ENCODE measurements around the gene PDXP.

PDXP gene

DNA sequence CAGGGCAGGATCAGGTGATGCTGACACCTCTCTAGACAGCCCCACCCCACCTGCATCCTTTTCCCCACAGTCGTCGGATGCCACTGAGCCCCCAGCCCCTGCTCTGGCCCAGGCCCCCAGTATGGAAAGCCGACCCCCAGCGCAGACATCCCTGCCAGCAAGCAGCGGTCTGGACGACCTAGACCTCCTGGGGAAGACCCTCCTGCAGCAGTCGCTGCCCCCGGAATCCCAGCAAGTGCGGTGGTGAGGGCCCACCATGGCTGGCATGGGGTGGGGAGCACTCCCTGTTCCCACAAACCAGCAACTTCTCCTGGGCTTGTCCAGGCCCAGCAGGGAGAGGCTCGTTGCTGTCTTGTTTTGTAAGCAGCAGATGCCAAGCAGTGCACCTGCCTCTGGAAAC, 28.6 kb upstream of the PDXP start:
- no peak for DNase-seq

DNA sequence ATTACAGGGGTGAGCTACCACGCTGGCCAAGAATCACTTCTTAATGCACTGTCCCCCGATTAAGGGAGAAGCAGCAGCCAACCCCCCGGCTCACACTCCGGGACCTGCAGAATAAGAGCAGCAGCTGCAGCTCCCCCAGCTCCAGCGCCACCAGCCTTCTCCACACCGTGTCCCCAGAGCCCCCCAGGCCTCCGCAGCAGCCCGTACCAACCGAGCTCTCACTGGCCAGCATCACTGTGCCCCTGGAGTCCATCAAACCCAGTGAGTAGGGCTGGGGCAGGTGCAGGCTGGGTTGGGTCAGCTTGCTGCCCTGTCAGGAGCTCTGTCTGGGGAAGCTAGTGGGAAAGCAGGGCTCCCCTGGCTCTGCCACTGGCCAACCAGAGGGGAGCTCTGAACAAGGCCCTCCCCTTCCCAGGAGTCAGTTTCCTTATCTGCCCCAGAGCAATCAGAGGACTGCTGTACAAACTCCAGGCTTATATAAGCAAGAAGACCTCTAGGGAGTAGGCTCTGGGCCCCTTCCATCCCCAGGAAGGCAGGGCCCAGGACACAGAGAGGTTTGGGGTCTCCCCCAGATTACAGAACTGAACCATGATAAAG, 27.6 kb upstream of the PDXP start:
- no peak for DNase-seq

- DNase-seq = no peak
Observed at GRCh38 chr22:37631448-37632173, 26.9 kb upstream of the PDXP start.

DNA sequence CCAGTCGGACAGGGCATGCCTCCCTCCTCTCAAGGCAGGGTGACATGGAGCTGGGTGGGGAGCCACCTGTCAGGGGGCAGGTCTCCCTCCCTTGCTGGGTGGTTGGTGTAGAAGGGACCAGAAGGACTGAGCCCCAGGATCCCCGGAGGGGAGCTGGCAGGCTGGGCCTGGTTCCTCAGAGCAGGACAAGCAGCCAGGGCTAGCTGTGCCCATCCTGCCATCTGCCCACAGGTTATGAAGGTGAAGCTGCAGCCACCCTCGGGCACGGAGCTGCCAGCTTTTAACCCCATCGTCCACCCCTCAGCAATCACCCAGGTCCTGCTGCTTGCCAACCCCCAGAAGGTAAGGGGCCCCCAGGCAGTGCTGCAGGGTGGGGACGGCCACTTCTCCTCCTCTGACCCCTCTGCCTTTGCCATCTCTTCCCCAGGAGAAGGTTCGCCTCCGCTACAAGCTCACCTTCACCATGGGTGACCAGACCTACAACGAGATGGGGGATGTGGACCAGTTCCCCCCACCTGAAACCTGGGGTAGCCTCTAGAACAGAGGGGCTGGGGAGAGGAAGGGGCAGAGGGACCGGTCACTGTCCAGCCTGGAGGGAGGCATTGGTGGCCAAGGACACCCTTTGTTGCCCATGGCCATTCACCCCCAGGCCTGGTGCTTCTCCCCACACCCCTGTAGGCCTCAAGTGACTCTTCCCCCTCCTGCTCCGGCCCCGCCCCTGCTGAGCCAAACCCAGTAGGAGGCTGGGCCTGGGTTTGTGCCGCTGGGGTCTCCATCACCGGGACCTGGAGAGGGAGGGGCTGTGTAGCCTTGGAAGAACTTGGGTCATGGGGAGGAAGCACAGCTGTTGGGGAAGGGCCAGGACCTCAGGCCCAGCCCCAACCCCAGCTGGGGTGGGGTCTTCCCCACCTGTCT, 26.1 kb upstream of the PDXP start:
- DNase-seq = no peak

- no peak for DNase-seq
Observed at GRCh38 chr22:37633089-37633624, 25.4 kb upstream of the PDXP start.

DNA sequence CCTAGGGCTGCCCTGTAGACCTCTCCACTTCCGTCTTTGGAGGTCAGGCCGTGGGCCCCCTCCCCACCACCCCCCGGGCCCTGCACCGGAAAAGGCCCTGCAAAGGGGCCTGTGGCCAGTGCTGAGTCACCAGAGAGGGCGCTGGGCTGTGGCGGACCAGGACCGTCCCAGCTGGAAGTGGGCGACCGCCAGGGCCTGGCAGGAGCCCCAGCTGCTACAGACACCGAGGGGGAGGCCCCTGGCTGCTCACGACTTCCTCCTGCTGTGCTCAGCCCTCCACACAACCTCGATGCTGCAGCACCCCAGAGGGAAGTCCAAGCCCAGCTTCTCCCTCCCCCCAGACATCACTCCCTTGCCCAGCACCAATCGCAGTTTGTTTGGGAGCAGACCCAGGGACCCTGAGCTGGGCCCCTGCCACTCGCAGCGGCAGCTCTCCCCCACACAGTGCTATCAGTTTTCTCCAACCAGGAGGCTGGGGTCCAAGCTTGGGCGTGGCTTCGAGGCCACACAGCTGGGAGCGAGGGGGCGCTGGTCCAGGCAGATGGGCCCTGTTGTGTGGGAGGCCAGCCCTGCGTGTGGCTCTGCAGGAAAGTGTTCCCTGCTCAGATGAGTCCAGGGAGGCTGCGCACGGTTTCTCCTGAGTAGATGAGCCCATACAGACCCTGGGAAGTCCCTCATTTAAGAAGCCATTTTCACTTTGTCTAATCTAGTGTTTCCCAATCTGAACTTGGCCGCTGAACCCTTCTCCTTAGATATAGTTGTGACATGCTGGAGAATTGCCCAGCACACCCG, 24.7 kb upstream of the PDXP start:
- no peak for DNase-seq

GRCh38 chr22:37634417-37634924, 24.1 kb upstream of the PDXP start:
- no peak for DNase-seq

GRCh38 chr22:37635157-37635556, 23.4 kb upstream of the PDXP start:
- DNase-seq = no peak

GRCh38 chr22:37636186-37636948, 22.2 kb upstream of the PDXP start:
- no peak for DNase-seq

DNA sequence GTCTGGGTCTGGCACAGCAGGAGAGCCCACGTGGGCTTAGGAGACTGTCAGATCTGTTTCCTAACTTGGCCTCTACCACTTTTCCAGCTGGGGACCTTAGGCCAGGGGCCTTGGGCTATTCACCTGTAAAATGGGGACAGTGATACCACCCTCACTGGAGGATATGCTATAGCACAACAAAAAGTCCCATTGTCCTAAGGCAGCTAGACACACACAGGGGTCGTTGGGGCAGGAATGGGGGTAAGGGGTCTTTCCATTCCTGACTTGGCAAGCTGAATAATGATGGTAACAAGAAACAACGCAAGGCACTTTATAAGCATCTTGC, 21.6 kb upstream of the PDXP start:
- no peak for DNase-seq

DNA sequence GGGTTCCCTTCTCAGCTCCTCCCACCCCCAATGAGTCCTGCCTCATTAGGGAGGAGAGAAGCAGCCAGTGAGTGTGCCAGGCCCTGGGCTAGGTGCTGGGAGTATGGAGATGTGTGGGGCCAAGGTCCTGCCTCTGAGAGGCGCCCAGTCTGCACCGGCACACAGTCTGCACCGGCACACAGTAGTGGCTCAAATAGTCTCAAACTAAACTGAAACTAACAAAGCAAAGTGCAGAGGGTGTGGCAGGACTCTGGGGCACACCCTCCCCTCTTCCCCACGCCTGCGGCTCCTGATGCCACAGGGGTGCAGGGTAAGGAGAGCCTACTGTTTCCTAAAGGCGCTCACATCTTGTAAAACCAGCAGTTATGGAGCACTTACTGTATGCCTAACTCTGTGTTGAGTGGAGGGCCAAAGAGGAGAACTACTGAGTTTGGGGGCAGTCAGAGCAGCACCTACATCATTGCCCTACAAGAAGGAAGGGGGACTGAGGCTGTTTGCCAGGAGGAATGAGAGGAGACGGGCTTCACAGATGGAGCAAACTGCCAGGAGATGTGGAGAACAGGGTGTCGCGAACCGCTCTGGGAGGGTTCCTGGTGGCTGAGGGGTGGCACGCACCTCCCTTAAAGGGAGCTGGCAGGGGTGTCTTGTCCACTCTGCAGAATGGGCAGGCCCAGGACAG, 20.0 kb upstream of the PDXP start:
- no peak for DNase-seq

DNA sequence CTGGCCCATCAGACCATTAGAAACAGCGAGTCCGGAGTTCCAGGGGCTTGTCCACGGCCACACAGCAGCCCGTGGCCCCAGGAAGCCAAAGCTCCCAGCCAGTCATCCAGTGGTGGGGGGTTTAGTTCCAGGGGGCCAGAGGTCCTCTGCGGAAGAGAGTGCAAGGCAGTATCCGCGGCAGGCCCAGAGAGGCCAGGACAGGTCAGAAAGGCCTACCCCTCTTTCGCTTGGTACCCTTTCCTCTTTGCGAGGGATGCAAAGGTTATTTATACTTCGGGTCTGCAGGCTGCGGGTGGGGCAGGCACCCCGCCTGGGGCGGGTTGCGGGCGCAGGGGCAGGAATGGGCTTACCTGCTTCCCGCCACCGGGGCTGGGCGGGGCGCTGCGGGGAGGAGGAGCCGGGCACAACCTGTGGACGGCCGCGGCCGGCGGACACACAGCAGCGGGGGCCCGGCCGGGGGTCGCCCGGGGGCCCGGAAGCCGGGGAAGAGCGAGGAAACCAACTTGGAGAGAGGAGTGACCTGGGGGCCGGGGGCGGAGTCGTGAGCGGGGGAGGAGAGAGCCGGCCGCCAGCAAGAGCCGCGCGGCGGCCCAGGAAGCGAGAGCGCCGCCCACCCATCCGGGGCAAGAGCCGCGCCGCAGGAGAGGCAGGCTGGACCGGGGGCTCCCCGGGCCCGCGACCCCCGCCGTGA, 19.3 kb upstream of the PDXP start, which contains the start of gene SH3BP1:
Gene SH3BP1 (plus strand): TSS at position 600 of the 691 bp plus-strand sequence. CDS start 119 bp downstream, outside the sequence.
- peak in 1 of 2 donors; percentile 34 for DNase-seq

- no peak for DNase-seq
Observed at GRCh38 chr22:37639771-37640590, 18.5 kb upstream of the PDXP start.

- DNase-seq = no peak
Observed at GRCh38 chr22:37640591-37641560, 17.6 kb upstream of the PDXP start.

GRCh38 chr22:37641561-37641949, 17.0 kb upstream of the PDXP start:
- DNase-seq = no peak

DNA sequence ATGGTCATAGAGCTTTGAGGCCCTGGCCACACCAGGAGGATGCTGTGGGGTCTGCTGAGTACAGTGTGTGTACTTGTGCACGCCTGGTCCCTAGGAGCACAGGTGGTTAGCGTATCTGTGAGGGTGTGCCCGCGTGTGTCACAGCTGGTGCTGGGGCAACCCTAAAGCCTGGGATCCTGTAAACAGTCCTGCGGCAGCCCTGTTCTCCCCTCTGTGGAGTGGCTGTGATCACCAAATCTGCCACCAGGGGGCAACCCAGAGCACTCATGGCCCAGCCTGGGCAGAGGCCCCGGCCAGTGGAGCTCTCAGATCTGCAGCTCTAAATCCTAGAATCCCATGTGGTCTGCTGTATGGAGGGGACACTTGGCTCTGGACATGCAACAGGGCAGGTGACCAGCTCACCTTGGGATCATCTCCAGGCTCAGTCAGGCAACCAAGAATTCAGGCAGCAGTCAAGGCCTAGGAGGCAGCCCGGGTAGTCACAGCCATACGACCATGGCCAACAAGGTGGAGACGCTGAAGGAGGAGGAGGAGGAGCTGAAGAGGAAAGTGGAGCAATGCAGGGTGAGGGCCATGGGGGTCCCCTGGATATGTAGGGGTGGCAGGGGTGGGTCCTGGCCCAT, 15.2 kb upstream of the PDXP start:
- peak; percentile 92 to 96 for DNase-seq

DNA sequence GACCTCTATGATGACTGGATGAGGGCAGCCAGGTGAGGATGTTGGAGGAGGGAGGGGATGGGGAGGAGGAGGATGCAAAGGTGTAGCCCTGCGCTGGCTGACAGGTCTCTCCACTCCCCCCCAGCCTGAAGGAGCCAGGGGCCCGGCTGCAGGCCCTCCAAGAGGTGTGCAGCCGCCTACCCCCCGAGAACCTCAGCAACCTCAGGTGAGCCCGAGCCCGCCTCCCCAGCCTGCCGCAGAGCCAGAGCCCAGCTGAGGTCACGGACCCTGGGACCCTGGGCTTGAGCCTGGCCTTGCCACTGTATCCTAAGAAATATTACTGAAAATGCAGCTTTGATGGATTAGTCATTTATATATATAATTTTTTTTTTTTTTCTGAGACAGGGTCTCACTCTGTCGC, 11.2 kb upstream of the PDXP start:
- DNase-seq = no peak

GRCh38 chr22:37647928-37648327, 10.6 kb upstream of the PDXP start:
- DNase-seq = no peak
